ENCODE results near the gene GPR61. TPM values are rescaled to one million over a fixed set of nuclear protein-coding genes. Genes with fewer than 3 reads are reported as not detected.

The GPR61 gene
- total RNA-seq, 1 donor from 2014 or later, result not detected

GRCh38 chr1:109548321-109549267, 8.9 kb downstream of the GPR61 start, which contains the start of gene GNAI3:
GNAI3 (plus strand) TSS chr1:109548615; CDS start chr1:109548721, 106 bp downstream.
- Mint-ChIP-seq H3K9me3 (no peaks in the 10 kb centered on the region), H3K27ac (peak within 1 kb of the TSS; percentile 99), H3K4me1 (peaks cover 56% of the 10 kb centered on the region), H3K27me3 (no peaks in the 10 kb centered on the region), H3K4me3 (peak within 1 kb of the TSS; percentile 100), H3K36me3 (ENCODE audit: low read depth) (peaks cover 17% of the 10 kb centered on the region)
- CTCF ChIA-PET, result interaction anchor here (0.8 to 3.2 kb wide), 13 partner anchors 13 to 463 kb away, joined by 3 to 20 read pairs (median 5); partner anchors contain the start of genes AHCYL1, ATXN7L2 and GSTM1
- no peak for TF ChIP-seq CTCF (IDR thresholded peaks at IDR 0.05)
- ATAC-seq (ENCODE audit: low read depth) (peak; percentile 90), DNase-seq (peak; percentile 93)
- intact Hi-C loops (cut with micrococcal nuclease), result loop anchor here (1.0 to 5.0 kb wide), 9 partner anchors 65 to 664 kb away; partner anchors contain the start of genes AHCYL1, AMPD2, ATXN7L2 and CSF1
- POLR2A ChIA-PET, result interaction anchor here (0.5 to 2.7 kb wide), 35 partner anchors 10 to 1900 kb away, joined by 3 to 35 read pairs (median 5); partner anchors contain the start of genes AHCYL1, AMPD2, ATXN7L2 and CLCC1

- CTCF ChIA-PET, result no interaction called here
- Mint-ChIP-seq H3K9me3 (no peaks in the 10 kb centered on the region), H3K27ac (peak overlapping the region; percentile 46), H3K4me1 (peaks cover 77% of the 10 kb centered on the region), H3K4me3 (no peak overlapping the region), H3K27me3 (no peaks in the 10 kb centered on the region), H3K36me3 (ENCODE audit: low read depth) (peaks cover 18% of the 10 kb centered on the region)
- no peak for TF ChIP-seq CTCF (IDR thresholded peaks at IDR 0.05)
- POLR2A ChIA-PET, result no interaction called here
- intact Hi-C loops (cut with micrococcal nuclease), result no loop called here
- ATAC-seq (ENCODE audit: low read depth) (no peak), DNase-seq (no peak)
Measured at GRCh38 chr1:109556563-109556962, 16.9 kb downstream of the GPR61 start.

DNA sequence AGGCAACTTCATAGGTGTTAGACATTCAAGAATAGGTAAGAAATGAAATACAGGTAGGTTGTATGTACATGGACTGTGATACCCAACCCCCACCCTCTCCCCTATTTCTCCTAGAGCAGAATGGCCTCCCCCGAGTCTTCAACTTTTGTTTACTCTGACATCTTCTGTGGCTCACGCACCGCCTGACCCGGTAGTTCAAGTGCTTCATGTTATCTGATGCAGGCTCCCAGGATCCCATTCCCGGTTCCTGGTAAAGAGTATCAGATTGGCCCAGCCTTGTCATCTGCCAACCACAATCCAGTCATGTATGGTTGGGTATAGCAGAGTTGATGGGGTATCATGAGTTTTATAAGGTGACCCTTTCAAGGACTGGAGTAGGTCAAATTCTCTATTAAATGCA, 17.8 kb downstream of the GPR61 start:
- ChIA-PET POLR2A (no interaction called here), CTCF (no interaction called here)
- Mint-ChIP-seq H3K4me1 (peaks cover 82% of the 10 kb centered on the region), H3K27me3 (no peaks in the 10 kb centered on the region), H3K27ac (no peak overlapping the region), H3K36me3 (ENCODE audit: low read depth) (peaks cover 18% of the 10 kb centered on the region), H3K9me3 (no peaks in the 10 kb centered on the region), H3K4me3 (no peak overlapping the region)
- intact Hi-C loops (cut with micrococcal nuclease), result no loop called here
- ATAC-seq (ENCODE audit: low read depth) (no peak), DNase-seq (no peak)
- no peak for TF ChIP-seq CTCF (IDR thresholded peaks at IDR 0.05)

- H3K36me3 Mint-ChIP-seq (ENCODE audit: low read depth), result peaks cover 9% of the 10 kb centered on the region
- H3K27me3 Mint-ChIP-seq, result no peaks in the 10 kb centered on the region
- DNase-seq, result no peak
- H3K27ac Mint-ChIP-seq, result no peak overlapping the region
- POLR2A ChIA-PET, result no interaction called here
- H3K4me1 Mint-ChIP-seq, result peaks cover 78% of the 10 kb centered on the region
- TF ChIP-seq CTCF (IDR thresholded peaks at IDR 0.05), result no peak
- no peak for ATAC-seq (ENCODE audit: low read depth)
- CTCF ChIA-PET, result interaction anchor here (0.9 to 1.8 kb wide), 3 partner anchors 10 to 425 kb away, joined by 3 to 4 read pairs (median 3); partner anchors contain the start of gene AHCYL1
- no peaks in the 10 kb centered on the region for H3K9me3 Mint-ChIP-seq
- intact Hi-C loops (cut with micrococcal nuclease), result no loop called here
- H3K4me3 Mint-ChIP-seq, result no peak overlapping the region
Measured at GRCh38 chr1:109559995-109560394, 20.3 kb downstream of the GPR61 start.

Measured in activated B cell treated with CpG ODN at 0.5 μM for 24 hours (primary cell).